Measurements from ENCODE around the gene COQ4.

Gene COQ4

DNA sequence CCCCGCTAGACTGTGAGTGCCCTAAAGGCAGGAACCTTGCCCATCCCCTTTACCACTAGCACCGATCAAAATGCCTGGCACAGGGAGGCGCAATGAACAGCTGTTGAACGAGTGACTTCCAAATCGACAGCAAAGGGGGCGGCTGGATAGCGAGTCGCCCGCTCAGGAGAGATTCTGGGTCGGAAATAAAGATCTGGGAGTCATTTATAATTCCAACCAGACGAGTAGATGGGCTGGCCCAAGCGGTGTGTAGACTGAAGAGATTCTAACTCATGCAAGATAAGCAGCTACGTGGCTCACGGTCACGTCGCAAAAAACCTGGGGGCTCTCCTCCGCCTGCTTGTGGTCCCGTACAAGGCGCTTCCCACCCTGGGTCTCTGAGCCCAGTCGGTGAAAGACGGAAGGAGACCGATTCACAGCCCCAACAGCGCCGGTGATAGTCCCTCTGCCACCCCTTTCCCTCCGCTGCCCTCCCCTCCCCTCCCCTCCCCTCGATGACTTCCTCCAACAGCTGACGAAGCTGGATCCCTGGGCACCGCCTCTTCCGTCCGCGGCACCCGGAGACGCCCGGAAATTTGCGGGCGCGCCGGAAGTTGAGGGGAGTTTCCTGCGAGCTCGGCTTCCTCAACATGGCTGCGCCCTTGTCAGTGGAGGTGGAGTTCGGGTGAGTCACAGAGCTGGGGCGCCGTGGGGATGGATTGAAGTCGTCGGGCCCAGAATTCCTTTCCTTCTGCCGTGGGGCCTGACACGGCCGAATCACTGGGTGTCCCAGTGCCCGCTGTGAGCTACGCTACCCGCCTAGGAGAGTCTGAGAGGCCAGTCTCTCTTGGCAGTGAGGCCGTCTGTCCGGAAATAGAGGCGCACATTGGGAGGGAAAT lies 48.4 kb downstream of the COQ4 start, which contains the start of gene URM1:
Gene URM1 (plus strand): TSS at position 623 of the 878 bp plus-strand sequence. CDS start 7 bp downstream, at position 630.
- H3K4me3 ChIP-seq, result peak within 1 kb of the TSS; percentile 86
- peaks cover 22% of the 10 kb centered on the region for H3K4me1 ChIP-seq
- H3K36me3 ChIP-seq, result peaks cover 36% of the 10 kb centered on the region
- peak within 1 kb of the TSS; percentile 87 for H3K9ac ChIP-seq
- peak within 1 kb of the TSS; percentile 79 for H3K27ac ChIP-seq
- TF ChIP-seq Cebpa-rat (IDR thresholded peaks at IDR 0.05), result no peak
- no peaks in the 10 kb centered on the region for H3K27me3 ChIP-seq
- H4K20me1 ChIP-seq, result peaks cover 16% of the 10 kb centered on the region
- H3K9me3 ChIP-seq, result no peaks in the 10 kb centered on the region
- peak within 1 kb of the TSS; percentile 94 for H3K4me2 ChIP-seq

DNA sequence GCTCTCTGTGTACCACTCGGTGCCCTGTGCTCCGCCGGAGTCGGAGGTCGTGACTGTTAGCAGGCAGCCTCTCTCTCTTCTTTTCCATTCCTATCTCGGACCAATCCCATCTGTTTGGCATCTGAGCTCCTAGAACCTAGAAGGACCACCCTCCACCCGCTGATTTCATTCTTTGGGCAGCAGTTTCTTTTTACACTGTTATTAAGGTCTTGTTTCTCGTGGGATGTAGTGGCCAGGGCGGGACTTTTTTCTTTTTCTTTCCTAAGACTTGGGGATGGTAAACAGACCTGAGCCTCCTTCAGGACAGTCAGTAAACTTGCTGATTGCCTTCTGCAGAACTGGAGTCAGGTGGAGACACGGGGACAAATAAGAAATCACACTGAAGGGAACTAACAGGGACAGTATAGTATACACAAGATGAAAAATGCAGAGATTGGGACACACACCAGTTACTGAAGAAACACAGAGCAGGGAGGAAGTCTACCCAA lies 49.0 kb downstream of the COQ4 start:
- H3K4me1 ChIP-seq, result peaks cover 21% of the 10 kb centered on the region
- no peak for TF ChIP-seq Cebpa-rat (IDR thresholded peaks at IDR 0.05)
- H3K9me3 ChIP-seq, result no peaks in the 10 kb centered on the region
- peak overlapping the region; percentile 68 for H3K27ac ChIP-seq
- H3K9ac ChIP-seq, result peak overlapping the region; percentile 87
- H3K36me3 ChIP-seq, result peaks cover 43% of the 10 kb centered on the region
- no peaks in the 10 kb centered on the region for H3K27me3 ChIP-seq
- H3K4me2 ChIP-seq, result peak overlapping the region; percentile 94
- peak overlapping the region; percentile 86 for H3K4me3 ChIP-seq
- peaks cover 23% of the 10 kb centered on the region for H4K20me1 ChIP-seq

DNA sequence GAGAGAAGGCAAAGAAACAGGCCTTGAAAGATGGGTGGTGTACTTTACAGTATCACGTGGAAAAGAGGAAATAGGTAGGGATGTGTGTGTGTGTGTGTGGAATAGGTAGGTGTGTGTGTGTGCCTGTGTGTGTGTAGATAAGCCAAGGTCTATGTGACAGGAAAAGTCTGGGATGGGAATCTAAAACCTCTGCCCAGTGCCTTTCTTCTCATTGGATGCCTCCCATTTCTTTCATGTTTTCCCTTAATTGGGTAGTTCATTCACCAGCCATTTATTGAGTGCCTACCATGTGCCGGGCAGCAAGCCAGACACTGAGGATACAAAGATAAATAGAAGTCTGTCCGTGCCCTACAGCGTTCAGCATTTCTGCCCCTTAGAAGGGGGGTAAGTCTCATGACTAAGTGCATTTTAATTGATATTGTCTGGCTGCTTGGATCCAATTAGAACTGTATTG lies 49.6 kb downstream of the COQ4 start:
- H3K4me1 ChIP-seq, result peaks cover 21% of the 10 kb centered on the region
- no peaks in the 10 kb centered on the region for H3K9me3 ChIP-seq
- TF ChIP-seq Cebpa-rat (IDR thresholded peaks at IDR 0.05), result no peak
- H3K27ac ChIP-seq, result 0 out of 2 replicates have a peak overlapping the region, but pooled peaks have one; percentile 68
- peak overlapping the region; percentile 94 for H3K4me2 ChIP-seq
- H4K20me1 ChIP-seq, result peaks cover 28% of the 10 kb centered on the region
- H3K9ac ChIP-seq, result peak overlapping the region; percentile 87
- peak overlapping the region; percentile 86 for H3K4me3 ChIP-seq
- H3K36me3 ChIP-seq, result peaks cover 48% of the 10 kb centered on the region
- H3K27me3 ChIP-seq, result no peaks in the 10 kb centered on the region

DNA sequence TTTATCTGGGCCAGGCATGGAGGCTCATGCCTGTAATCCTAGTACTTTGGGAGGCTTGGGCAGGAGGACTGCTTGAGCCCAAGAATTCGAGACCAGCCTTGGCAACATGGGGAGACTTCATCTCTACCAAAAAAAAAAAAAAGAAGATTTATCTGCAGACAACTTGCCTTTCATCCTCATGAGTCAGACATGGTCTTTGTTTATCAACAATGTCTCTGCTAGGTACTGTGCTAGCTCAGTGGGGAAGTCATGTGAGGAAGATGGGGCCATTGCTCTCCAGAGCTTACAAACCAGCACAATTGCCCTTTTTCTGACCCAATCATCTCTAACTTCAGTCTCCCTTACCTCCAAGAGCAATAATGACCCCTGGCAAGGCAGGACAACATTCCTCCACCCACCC lies 50.1 kb downstream of the COQ4 start:
- Histone ChIP-seq H3K27ac (no peak overlapping the region), H3K9ac (peak overlapping the region; percentile 87; the same call in 1 of the 2 replicates), H3K4me1 (peaks cover 21% of the 10 kb centered on the region), H4K20me1 (peaks cover 34% of the 10 kb centered on the region), H3K9me3 (no peaks in the 10 kb centered on the region), H3K27me3 (no peaks in the 10 kb centered on the region), H3K4me2 (peak overlapping the region; percentile 94), H3K36me3 (peaks cover 54% of the 10 kb centered on the region), H3K4me3 (peak overlapping the region; percentile 86)
- TF ChIP-seq Cebpa-rat (IDR thresholded peaks at IDR 0.05), result no peak

DNA sequence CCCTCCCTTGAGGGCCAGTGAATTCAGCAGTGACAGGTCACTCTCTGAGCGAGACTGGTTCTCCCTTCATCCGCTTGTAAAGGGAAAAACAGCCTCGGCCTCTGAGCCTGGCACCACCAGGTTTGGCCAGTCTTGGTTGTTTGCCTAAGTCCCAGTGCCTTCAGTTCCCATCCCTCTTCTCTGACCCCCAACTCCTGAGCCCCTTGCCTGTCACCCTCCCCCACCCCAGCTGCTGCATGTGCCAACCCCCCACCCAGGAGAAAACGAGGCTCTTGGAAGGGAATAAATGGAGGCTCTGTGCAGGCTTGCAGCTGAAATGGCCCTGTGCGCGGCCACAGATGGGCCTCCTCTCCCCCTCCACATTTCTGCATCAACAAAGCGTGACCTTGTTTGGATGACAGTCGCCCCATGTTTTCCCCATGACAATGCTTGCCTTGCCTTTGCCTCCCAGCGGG lies 51.6 kb downstream of the COQ4 start:
- peaks cover 21% of the 10 kb centered on the region for H3K4me1 ChIP-seq
- no peaks in the 10 kb centered on the region for H3K27me3 ChIP-seq
- H3K27ac ChIP-seq, result no peak overlapping the region
- H4K20me1 ChIP-seq, result peaks cover 38% of the 10 kb centered on the region
- H3K36me3 ChIP-seq, result peaks cover 68% of the 10 kb centered on the region
- H3K9me3 ChIP-seq, result no peaks in the 10 kb centered on the region
- no peak overlapping the region for H3K9ac ChIP-seq
- H3K4me2 ChIP-seq, result no peak overlapping the region
- TF ChIP-seq Cebpa-rat (IDR thresholded peaks at IDR 0.05), result no peak
- no peak overlapping the region for H3K4me3 ChIP-seq

DNA sequence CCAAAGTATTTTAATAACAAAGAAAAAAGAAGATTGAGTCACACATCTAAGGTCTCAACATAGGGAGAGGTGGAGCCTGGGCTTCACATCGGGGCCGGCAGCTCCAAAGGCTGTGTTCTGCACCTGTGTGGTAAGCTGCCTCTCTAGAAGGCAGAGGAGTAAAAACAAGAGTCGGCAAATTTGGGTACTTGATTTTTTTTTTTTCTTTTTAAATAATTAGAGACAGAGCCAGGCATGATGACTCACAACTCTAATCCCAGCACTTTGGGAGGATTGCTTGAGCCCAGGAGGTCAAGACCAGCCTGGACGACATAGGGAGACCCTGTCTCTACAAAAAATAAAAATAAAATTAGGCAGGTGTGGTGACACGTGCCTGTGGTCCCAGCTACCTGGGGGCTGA lies 53.2 kb downstream of the COQ4 start:
- H3K4me3 ChIP-seq, result no peak overlapping the region
- H3K27me3 ChIP-seq, result no peaks in the 10 kb centered on the region
- H3K4me1 ChIP-seq, result peaks cover 12% of the 10 kb centered on the region
- H3K36me3 ChIP-seq, result peaks cover 85% of the 10 kb centered on the region
- no peak overlapping the region for H3K4me2 ChIP-seq
- no peak for TF ChIP-seq Cebpa-rat (IDR thresholded peaks at IDR 0.05)
- no peaks in the 10 kb centered on the region for H3K9me3 ChIP-seq
- no peak overlapping the region for H3K27ac ChIP-seq
- no peak overlapping the region for H3K9ac ChIP-seq
- H4K20me1 ChIP-seq, result peaks cover 52% of the 10 kb centered on the region

DNA sequence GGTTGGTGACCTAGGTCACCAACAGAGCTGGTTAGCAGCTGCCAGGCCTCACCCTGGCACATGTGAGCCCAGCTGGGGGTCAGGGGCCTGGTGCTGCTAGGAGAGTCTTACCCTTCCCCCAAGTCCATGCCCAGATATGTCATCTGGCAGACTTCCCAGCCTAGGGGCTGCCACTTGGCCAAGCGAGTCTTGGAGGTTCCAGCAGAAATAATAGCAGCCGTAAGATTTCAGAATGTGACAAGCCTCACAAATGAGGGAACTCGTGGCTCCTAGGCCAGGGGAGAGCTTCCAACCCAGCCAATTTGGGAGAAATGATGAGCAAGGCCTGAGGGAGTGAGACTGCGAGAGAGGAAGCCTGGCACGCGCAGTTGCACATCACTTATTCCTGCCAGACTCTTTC lies 59.6 kb downstream of the COQ4 start:
- Histone ChIP-seq H3K27ac (no peak overlapping the region), H3K4me1 (no peaks in the 10 kb centered on the region), H4K20me1 (peaks cover 78% of the 10 kb centered on the region), H3K9me3 (no peaks in the 10 kb centered on the region), H3K36me3 (peaks cover 100% of the 10 kb centered on the region), H3K9ac (no peak overlapping the region), H3K27me3 (no peaks in the 10 kb centered on the region), H3K4me2 (no peak overlapping the region), H3K4me3 (no peak overlapping the region)
- no peak for TF ChIP-seq Cebpa-rat (IDR thresholded peaks at IDR 0.05)

DNA sequence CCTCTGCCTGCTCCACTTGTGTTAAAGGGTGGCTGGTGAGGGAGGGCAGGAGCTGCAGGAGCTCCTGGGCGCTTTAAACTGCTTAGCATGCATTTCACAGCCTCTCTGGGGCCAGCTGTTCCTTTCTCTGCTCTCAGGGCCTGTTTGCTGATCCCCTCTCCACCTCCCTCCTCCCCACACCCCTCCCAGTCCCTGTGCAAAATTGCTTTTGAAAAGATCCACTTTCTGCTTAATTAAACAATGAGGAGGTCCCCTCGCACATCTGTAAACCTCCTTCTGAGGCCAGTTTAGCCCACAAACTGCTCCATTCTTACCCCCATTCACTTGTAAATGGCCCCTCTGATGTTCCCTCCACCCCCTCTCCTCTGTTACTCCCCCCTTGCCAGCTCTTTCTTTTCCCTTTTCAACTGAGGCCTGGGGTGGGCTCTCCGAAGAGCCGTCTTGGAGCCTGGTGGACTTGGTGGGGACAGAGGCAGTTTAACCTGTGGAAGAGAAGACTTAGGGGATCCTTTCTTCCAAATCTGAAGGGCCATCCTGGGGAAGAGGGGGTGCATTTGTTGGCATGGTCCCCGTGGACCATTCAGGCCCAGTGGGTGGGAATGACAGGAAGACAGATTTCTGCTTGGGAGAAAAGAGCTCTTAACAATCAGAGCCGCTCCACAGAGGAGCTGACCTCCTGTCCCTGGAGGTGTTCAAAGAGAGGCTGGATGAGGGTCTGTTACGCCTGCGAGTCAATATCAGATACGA lies 60.5 kb downstream of the COQ4 start:
- H3K4me2 ChIP-seq, result no peak overlapping the region
- no peaks in the 10 kb centered on the region for H3K4me1 ChIP-seq
- H4K20me1 ChIP-seq, result peaks cover 79% of the 10 kb centered on the region
- no peaks in the 10 kb centered on the region for H3K9me3 ChIP-seq
- no peaks in the 10 kb centered on the region for H3K27me3 ChIP-seq
- H3K4me3 ChIP-seq, result no peak overlapping the region
- no peak overlapping the region for H3K9ac ChIP-seq
- no peak for TF ChIP-seq Cebpa-rat (IDR thresholded peaks at IDR 0.05)
- no peak overlapping the region for H3K27ac ChIP-seq
- H3K36me3 ChIP-seq, result peaks cover 100% of the 10 kb centered on the region

All from BLaER1 (cell line).